Forelimb muscle (tissue), 1 donor: Measurements from ENCODE around the gene LY6G5C. TPM values are rescaled to one million over a fixed set of nuclear protein-coding genes. Genes with fewer than 3 reads are reported as not detected.

Experiments used
- DNase-seq: peaks from one replicate; pipeline ENCODE4 v3.0.0-alpha.2; 2013; ENCODE audit warnings: low read depth
- polyA plus RNA-seq: library from polyadenylated mRNA; unstranded; fragments of 120-200 nt; gene quantifications from one replicate; pipeline ENCODE4 v1.2.1, GENCODE V29; 2013; ENCODE audit not compliant: insufficient read length

LY6G5C gene
- polyA plus RNA-seq, 1 donor = 2.7 TPM

DNA sequence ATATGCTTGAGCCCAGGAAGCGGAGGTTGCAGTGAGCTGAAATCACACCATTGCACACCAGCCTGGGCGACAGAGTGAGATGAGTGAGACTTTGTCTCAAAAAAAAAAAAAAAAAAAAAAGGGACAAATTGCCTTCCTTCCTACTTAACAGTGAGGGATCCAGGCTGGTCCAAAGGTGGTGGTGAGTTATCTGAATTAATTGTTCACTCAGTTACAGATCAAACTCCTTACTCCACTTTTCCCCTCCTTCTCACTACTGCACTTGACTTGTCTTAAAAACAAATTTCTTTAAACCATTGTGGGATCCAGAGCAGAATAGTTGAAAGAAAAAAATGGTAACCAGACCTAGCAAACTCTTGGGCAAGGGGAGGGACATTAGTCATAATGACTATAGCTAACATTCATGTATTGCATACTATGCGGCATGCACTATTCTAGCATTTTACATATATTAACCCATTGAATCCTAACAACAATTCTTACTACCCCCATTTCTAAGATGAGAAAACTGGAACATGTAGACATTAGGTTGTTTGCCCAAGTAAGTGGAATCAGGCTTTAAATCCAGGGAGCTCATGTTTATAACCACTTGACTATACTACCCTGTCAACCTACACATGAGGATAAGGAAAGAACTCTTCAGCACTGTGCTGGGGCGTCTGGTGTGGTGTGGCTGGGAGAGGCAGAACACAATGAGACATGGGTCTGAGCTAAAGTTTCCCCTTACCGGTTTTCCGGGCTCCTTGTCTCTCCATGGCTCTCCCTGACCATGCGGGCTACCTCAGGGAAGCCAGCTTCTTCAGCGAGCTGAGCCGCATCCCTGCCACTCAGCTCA is 17.5 kb downstream of the LY6G5C start:
- no peak for DNase-seq

DNA sequence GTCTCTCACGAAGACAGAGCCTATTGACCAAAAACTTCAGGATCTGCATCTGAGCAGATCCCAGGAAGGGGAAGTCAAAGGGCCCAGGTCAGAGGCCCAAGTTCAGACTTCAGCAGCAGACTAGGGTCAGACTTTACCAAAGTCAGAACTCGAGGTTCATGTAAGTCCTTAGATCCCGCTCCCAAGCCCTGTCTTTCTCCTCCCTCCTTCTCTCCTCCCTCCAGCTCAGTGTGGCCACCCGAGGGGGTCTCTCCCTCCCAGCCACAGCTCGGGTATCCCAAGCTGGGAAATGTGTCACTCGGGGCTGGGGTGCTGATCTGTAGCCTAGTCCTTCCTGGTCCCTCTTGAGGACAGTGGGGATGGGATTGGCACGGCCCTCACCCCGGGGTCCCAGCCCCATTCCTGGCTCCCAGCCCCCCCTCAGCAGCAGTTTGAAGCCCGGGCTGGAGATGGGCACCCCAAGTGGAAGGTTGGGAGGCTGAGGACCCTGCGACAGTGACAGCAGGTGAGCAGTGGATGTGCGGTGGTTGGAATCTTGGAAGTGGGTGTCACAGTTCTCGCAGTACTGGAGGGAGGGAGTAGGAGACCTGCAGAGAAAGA is 18.6 kb downstream of the LY6G5C start:
- DNase-seq = no peak

DNA sequence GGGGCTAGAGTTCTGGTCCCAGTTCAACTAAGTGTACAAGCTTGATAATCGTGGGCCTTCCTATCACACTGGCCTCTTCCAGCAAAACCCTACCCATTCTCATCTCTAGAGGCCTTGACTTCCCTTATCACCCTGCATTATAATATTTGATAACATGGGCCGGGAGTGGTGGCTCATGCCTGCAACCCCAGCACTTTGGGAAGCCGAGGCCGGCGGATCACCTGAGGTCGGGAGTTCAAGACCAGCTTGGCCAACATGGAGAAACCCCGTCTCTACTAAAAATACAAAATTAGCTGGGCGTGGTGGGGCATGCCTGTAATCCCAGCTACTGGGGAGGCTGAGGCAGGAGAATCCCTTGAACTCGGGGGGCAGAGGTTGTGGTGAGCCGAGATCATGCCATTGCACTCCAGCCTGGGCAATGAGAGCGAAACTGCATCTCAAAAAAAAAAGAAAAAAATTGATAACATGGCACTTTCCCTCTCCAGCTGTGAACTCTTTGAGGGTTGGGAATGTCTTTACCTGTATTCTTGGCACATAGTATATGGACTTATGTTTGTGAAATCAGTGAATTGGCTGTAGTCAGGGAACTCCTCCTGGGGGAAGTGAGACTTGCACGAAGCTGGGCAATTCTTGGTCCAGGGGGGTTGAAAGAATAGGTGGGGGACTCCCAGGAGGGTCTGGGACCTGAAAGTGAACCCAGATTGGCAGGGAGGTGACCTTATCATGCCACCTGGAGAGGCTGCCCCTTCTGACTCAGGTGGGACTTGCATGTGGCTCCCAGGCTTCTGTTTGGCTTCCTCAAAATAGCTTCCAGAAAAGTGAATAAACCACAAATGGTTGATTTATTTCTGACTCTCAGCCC is 19.4 kb downstream of the LY6G5C start:
- no peak for DNase-seq

DNA sequence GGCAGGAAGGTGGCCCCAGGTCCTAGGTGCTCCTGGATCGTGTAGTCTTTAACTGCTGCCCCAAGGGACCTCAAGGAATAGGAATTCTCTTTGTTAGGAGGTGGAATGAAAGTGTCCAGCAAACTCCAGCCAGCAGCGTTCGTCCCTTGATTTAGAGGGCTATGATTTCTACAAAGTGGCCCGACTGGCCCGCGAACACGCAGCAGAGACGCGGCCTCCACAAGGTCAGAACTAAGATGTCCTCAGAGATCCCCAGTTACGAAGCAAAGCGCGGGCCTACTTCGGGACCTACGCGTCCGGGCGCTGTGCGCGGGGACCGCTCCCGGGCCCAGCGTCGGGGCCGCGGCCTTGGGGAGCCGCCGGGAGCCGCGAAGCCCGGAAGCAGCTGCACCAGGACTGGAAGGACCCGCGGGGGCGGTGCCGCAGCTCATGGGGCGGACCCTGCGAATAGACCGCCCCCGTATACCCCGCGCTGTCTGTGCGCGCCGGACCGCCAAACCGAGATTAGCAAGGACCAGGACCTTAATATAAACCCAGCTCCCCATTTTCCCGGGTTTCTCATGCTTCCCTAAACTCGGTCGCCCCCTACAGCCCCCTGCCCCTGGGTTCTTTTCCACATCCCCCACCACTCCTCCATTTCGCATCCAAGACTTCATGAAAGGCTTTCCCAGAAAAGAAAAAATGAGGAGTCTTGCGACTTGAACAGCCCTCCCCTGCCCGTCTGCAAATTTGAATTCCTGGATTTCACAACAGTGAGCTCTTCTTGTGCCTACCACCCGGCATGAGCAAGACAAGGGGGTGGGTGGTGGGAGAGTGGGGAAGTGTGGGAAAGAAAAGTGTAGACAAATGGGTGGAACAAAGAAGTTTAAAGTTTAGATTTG is 20.2 kb downstream of the LY6G5C start, which contains the start of gene C6orf47:
C6orf47 (minus strand) TSS at position 398 of the 881 bp plus-strand sequence. CDS start 831 bp downstream, outside the sequence.
- no peak for DNase-seq

DNA sequence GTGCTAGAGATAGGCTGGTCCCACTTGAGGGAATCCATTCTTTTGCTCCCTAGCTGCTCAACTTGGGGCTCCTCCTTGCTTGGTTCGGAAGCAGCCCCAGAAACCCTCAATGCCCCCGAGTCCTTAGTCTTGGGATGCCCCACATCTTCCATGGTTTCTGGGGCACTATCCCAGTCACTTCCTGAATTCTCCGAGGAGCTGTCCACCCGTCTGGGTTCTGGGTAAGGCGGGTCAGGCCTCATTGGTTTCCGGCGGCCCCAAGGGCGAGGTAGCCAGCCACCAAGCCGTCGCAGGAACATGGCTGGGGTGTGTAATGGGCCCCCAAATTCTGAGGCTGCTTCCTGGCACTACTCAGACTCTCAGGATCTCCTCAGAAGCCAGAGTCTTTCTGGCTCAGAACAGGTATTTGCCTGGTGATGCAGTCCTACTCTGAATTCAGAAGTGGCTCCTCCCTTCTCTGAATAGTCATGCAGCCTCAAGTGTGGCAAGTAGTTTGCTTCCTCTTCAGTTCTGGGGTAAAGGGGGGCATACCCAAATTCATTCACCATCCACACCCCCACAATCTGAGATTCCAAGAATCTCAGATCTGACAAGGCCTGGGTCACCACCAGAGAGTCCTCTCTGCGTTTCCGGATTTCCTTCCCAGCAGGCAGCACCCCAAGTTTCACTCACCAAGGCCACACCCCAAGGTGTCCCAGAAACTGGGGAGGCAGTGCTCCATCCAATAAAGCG is 21.1 kb downstream of the LY6G5C start:
- DNase-seq = no peak

DNA sequence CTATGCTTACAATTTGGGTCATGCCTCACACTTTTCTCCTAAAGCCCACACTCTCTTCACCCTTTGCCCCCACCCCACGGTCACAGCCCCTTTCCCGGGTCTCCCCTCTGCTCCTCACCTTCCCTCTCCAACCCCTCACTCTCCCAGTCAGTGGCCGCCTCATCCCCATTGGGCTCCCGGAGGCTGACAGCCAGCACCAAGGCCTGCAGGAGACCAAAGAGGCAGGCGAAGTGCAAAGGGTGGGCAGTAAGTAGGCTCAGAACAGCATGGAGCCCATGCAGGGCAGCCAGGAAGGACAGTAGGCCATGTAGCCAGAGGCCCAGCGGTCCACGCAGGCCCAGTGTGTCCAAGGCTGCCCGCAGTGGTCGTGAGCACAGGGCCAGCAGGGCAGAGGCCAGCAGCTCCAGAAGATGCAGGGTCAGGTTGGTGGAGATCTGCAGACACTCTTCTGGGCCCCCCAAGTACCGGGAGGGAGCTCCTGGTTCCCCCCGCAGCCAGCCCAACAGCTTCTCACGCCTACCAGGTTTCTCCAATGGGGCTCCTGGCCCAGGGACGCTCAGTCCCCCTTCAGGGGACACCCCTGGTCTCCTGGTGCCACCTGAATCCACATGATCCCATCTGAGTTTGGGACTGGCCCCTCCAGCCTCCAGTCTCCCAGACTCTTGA is 21.8 kb downstream of the LY6G5C start:
- DNase-seq = no peak

DNA sequence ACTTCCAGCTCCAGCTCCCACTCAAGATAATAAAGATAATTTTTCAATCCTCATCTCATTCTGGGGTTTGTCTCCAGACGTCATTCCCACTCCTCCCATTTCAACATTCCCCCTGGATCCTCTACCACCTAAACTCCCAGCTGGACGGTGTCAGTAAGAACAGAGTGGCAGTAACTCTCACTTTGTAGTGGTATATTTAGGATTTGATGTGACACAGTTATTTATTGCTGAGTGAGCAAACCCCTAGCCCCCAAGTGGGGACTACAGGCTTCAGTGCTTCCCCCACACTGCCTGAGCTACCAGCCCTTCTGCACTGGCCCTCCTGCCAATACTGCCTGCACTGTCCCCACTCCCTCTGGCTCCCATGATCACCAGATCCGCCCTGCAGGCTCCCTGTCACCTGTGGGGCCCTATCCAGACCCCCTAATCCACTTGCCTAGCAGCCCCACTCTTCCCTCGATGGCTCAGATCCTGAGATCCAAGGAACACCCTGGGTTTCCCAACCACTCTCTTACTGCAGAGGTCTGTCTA is 22.6 kb downstream of the LY6G5C start:
- DNase-seq = no peak

DNA sequence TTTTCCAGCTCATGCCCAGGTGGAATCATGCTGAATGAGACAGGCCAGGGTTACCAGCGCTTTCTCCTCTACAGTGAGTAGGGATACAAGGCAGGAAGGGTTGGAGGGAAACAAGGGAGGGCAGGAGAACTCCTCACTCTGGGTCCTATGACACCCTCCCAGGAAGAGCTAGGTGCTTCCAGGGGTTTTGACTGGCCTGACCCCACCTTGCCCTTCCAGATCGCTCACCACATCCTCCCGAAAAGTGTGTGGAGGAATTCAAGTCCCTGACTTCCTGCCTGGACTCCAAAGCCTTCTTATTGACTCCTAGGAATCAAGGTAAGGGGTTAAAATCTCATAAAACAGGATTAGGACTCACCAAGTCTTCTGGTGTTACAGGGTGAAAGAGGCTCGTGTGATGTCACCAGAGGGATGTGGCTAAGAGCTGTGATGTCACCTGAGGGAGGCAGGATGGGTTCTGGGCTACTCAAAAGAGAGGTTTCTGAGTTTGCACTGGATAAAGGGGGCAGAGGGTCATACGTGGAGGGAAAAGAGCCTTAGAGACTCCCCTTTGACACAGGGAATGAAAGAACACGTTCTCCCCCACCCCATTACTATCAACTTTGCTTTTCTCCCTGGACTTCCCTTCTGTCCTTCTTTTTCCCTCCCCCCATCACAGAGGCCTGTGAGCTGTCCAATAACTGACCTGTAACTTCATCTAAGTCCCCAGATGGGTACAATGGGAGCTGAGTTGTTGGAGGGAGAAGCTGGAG is 23.3 kb downstream of the LY6G5C start:
- DNase-seq = no peak

DNA sequence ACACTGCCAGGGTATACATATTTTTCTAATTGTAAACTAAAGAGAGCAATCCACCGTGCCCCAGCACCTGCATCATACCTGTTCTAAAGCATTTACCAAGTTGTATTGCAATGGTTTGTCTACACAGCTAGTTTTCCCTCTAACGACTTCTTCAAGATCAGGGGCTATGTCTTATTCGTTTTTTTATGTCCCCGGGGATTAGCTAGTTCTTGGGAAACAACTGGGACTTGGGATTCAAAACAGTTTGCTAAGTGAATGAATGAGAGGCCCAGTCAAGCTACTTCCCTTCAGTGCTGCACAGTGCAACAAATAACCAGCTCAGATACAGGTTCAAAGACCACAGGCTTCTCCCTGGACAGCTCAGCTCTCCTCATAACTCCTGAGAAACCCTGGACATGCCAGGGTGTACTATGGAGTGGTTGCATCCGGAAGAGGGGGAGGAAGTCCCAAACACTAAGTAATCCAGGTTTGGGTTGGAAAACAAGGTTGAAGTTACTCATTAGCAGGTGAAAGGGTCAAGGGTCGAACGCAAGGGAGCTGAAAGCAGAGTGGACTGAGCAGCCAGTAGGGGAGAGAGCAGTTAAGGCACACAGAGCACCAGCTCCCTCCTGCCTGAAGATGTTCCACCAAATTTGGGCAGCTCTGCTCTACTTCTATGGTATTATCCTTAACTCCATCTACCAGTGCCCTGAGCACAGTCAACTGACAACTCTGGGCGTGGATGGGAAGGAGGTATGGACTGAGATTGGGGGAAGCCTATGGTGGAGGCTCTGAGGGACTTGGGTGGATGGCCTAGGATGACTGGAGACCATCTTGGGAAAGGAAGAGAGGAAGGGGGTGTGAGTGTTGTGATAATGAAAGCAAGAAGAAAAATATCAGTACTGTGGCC is 25.3 kb downstream of the LY6G5C start, which contains the start of gene APOM:
APOM (plus strand) TSS at position 546 of the 889 bp plus-strand sequence; CDS start at position 619, 73 bp downstream.
- no peak for DNase-seq

DNA sequence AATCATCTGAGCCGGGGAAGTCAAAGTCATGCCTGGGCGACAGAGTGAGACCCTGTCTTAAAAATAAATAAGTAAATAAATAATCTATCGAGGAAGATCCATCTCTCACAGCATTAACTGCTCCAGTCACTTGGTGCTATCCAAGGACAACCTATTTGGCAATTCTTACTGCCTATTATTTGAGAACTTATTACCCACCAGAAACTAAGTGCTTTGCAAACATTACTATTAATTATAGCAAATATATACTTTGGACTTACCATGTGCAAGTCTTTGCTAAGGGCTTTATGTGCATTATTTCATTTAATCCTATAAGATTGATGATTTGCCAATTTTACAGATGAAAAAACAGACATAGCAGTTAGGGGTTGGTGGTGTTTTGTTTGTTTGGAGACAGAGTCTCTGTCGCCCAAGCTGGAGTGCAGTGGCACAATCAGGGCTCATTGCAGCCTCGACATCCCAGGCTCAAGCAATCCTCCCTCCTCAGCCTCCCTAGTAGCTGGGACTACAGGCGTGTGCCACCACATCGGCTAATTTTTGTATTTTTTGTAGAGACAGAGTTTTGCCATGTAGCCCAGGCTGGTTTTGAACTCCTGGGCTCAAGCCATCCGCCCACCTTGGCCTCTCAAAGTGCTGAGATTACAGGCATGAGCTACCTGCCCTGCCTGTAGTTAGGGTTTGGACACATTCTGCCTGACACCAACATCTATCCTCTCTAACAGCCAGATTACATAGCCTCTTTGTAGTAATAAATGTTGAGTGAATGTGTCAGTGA is 26.1 kb downstream of the LY6G5C start:
- DNase-seq = no peak

DNA sequence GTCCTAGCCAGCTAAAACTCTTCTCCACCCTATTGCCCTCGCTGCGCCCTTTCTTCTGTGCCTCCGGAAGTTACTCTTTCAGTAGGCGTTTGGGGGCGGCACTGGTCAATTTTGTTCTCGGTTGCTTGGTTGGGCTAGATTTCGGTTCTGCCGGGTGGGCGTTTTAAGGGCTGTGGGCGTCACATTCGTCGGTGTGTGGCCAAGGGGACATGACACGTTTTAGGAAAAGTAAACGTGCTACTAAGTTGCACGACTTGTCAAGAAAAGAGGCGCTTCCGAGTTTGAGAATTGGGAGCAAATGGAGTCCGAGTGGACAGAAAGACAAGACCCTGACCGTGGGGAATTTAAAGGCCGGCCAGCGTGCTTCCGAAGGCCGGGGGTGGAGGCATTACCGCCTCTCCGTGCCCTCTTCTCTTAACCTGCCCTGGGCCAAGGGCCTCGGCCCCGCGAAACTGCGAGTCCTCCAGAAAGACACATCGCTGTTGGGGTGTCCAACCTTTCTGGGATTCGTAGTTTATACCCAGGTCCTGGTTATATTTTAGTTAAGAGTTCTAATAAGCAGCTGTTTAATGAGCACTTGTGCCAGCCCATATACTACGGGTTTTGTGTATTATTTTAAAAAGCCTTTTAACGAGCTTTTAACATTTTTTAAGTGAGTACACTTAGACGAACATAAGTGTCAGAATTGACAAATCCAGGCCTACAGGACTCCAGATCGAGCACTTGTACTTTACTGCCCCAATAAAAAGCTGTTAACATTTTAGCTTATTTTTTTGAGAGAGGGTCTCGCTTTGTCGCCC is 27.7 kb downstream of the LY6G5C start:
- DNase-seq = no peak

DNA sequence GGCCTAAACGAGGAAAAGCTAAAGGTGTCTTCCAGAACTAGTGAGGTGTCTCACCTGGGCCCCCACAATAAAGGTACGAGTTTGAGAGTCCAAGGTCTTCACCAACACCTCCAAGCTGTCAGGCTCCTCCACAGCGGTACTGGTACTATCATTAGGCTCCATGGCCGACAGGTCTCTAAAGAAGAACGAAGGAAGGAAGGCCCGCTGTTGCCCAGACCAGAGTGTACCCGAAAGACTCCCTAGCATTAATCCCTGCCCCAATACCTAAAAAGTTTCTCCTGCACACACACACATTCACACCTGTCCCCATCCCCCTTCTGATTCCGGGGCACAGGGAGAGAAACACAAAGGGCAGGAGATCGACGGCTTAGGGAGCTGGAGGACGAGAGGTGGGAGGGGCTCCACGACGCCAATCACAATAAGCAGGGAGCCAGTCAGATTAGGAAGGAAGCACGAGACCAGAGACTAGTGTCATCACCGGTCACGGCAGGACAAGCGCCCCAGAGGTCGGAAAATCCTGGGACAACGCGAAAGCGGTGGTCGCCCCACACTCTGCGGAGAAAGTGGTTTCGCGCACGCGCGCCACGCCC is 29.2 kb downstream of the LY6G5C start:
- DNase-seq = peak; percentile 66

DNA sequence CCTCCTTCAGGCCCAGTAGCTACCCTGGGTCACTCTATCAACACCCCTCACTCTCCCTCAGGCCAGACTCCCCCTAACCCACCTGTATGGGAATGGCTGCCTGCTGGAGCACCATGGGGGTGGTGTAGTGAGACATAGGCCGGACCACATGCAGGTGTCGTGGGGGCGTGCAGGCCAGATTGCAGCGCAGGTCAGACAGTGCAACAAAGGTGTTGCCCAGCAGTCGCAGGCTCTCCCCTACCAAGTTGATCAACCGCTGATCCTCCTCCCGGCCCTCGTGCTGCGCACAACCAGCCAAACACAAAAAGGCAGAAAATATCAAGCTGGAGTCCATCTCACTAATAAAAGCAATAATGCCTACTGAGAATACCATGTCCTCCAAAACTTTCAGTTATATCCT is 35.5 kb downstream of the LY6G5C start:
- no peak for DNase-seq

DNA sequence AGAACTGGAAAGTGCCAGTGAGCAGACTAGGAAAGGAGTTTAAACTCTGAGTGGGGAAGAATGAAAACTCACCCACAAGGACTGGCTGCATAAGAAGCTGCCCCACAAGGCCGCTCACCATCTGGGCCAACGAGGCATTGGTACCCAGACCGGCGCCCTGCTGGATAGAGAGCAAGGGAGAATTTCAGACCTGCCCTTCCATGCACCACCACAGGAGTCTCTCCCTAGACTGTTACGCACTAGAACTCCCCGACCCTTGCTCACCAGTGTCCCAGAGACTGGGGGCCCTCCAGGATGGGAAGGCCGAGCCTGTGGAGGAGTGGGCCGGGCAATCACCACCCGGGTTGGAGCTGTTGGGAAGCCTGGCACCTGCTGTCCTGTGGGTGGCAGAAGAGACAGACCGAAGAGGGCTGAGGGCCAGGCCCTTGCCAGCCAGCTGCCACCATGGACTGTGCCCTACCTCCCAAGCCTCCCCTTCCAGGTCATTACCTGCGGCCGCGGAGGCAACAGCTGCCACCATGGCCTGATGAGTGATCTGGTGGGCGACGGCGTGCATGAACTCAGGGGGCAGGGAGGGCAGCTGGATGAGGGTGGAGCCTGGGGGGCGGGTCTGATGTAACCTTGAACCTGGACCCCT is 36.9 kb downstream of the LY6G5C start:
- no peak for DNase-seq
